ENCODE data around the gene RDH12.

The RDH12 gene

GRCh38 chr14:67738740-67739504 is 37.2 kb downstream of the RDH12 start:
- DNase-seq (ENCODE audit: low read depth), result peak; percentile 96
- H3K4me3 ChIP-seq (ENCODE audit: low read depth, low read length), result no peak overlapping the region

- H3K4me3 ChIP-seq (ENCODE audit: low read depth, low read length), result no peak overlapping the region
- no peak for DNase-seq (ENCODE audit: low read depth)
Observed at GRCh38 chr14:67744046-67744445, 42.4 kb downstream of the RDH12 start.

- no peak for DNase-seq (ENCODE audit: low read depth)
- no peak overlapping the region for H3K4me3 ChIP-seq (ENCODE audit: low read depth, low read length)
Observed at GRCh38 chr14:67746927-67747326, 45.2 kb downstream of the RDH12 start.

DNA sequence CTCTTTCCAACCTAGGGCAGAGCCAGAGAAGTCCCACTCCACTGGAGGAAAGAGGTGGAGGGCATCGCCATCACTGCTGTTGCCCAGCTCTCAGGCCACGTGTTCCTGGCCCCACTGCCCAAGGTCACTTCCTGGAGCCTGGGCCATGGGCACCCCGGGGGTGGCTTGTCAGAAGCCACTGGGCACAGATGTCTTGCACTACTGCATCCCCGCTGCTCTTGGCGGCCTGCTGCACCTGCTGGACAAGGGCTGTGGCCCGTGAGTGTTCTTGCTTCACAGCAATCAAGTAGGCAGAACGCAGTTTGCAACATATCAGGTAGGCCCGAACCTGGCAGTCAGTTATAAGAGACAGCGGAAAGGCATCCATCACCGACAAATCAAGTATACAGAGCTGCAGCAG is 46.6 kb downstream of the RDH12 start:
- no peak for DNase-seq (ENCODE audit: low read depth)
- no peak overlapping the region for H3K4me3 ChIP-seq (ENCODE audit: low read depth, low read length)

GRCh38 chr14:67749341-67750084 is 47.8 kb downstream of the RDH12 start:
- H3K4me3 ChIP-seq (ENCODE audit: low read depth, low read length), result no peak overlapping the region
- DNase-seq (ENCODE audit: low read depth), result no peak

- no peak overlapping the region for H3K4me3 ChIP-seq (ENCODE audit: low read depth, low read length)
- DNase-seq (ENCODE audit: low read depth), result no peak
Observed at GRCh38 chr14:67756496-67756895, 54.8 kb downstream of the RDH12 start.

- H3K4me3 ChIP-seq (ENCODE audit: low read depth, low read length), result no peak overlapping the region
- no peak for DNase-seq (ENCODE audit: low read depth)
Observed at GRCh38 chr14:67757175-67757574, 55.5 kb downstream of the RDH12 start.

- H3K4me3 ChIP-seq (ENCODE audit: low read depth, low read length), result no peak overlapping the region
- no peak for DNase-seq (ENCODE audit: low read depth)
Observed at GRCh38 chr14:67759916-67760315, 58.2 kb downstream of the RDH12 start.

GRCh38 chr14:67762051-67762450 is 60.4 kb downstream of the RDH12 start:
- DNase-seq (ENCODE audit: low read depth), result no peak
- H3K4me3 ChIP-seq (ENCODE audit: low read depth, low read length), result no peak overlapping the region

DNA sequence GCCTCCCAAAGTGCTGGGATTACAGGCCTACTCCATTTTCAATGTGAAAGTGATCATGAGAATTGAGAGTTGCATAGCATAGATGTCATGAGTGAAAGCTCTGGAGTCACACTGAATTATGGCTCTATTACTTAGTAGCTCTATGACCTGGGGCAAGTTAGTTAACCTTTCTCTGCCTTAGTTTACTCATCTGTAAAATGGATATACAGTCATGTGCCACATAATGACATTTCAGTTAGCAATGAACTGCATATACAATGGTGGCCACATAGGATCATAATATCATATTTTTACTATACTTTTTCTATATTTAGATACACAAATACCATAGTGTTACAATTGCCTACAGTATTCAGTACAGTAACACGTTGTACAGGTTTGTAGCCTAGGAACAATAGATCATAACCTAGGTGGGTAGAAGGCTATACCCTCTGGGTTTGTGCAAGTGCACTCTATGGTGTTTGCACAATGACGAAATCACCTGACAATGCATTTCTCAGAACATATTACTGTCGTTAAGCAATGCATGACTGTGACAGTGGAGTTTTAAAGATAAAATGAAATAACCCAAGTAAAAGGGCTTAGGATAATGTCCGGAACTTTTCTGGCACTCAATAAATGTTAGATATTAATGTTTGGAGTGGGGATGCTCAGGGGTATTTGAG is 61.6 kb downstream of the RDH12 start:
- H3K4me3 ChIP-seq (ENCODE audit: low read depth, low read length), result no peak overlapping the region
- no peak for DNase-seq (ENCODE audit: low read depth)

DNA sequence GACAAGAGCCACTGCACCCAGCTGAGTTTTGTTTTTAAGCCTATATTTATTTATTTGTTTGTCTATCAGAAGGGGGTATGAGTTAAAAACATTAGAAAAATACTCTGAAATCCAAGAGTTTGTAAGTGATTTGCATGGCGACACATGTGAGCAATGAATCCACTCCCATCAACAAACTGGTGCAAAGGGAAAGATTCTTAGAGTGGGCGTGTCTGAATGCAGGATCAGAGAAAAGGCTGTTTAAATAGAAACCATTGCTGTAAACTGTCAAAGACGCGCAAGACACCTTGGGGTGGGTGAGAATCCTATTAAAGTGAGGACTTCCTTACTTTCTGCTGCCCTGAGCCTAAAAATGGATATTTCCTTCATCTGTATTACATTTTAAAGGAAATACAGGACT is 62.8 kb downstream of the RDH12 start:
- no peak for DNase-seq (ENCODE audit: low read depth)
- no peak overlapping the region for H3K4me3 ChIP-seq (ENCODE audit: low read depth, low read length)

DNA sequence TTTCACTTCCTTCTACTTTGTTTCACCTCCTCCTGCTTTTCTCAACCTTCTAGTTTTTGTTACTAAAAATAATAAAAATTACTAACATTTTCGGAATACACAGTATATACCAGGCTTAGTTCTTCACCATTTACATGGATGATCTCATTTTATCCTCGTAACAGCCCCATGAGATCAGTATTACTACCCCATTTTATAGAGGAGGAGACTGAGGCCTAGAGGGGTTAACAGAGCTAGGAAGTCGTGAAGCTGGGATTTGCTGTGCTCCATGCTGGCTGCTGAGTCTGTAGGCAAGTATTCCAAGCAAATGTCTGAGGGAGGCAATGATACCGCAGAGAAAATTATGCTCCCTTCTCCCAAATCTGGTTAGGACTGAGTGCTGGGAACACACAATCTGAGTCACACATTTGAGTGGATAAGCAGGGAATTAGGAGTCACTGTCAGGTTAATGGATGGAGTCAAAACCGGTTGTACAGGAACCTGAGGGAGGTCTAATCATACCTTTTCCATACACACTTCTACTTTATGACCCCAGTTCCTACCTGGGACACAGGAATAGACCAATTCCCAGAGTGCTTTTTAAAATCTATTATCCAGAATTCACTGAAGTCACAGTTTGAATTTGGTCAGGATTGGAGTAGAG is 63.6 kb downstream of the RDH12 start:
- H3K4me3 ChIP-seq (ENCODE audit: low read depth, low read length), result no peak overlapping the region
- DNase-seq (ENCODE audit: low read depth), result no peak

- no peak for DNase-seq (ENCODE audit: low read depth)
- no peak overlapping the region for H3K4me3 ChIP-seq (ENCODE audit: low read depth, low read length)
Observed at GRCh38 chr14:67766035-67766680, 64.5 kb downstream of the RDH12 start.

DNA sequence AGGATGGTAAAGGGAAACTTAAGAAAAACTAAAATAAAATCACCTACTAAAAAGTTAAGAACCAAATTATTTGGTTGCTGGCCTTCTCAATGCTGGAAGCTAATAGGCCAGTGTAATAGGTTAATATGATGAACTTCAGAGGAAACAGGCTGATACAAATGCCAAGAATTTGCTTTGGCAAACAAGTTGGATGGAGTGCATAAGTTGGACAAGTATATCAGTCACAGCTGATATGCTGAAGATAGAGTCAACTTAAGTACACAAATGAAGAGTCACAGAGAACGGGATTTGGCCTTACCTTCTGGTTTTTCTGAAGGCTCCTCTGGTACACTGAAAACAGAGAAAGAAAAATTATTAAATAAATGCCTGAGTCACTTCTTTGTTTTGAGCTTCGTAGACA is 66.5 kb downstream of the RDH12 start:
- no peak for DNase-seq (ENCODE audit: low read depth)

GRCh38 chr14:67773844-67774377 is 72.2 kb downstream of the RDH12 start:
- H3K4me3 ChIP-seq (ENCODE audit: low read depth, low read length), result no peak overlapping the region
- DNase-seq (ENCODE audit: low read depth), result no peak

More for the DNA sequence above, 66.5 kb downstream of the RDH12 start:
- H3K4me3 ChIP-seq (ENCODE audit: low read depth, low read length), result no peak overlapping the region

- DNase-seq (ENCODE audit: low read depth), result no peak
- H3K4me3 ChIP-seq (ENCODE audit: low read depth, low read length), result no peak overlapping the region
Observed at GRCh38 chr14:67776653-67777322, 75.1 kb downstream of the RDH12 start.

DNA sequence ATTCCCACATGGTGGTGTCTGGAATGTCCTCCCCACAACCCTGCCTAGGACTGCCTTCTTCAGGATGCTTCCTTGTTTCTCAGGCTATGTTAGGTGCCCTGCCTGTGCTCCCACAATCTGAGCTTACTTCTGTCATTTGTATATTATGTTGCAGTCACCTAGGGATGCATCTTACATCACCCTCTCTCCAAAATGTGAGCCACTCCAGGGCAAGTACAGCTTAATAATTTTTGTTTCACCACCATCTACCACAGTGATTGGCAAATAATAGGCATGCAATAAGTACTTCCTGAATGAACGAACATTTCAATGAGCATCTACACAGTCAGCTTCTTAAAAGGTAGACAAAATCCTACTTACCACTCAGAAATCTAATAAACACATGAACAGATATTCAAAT is 77.1 kb downstream of the RDH12 start:
- DNase-seq (ENCODE audit: low read depth), result no peak
- H3K4me3 ChIP-seq (ENCODE audit: low read depth, low read length), result no peak overlapping the region

DNA sequence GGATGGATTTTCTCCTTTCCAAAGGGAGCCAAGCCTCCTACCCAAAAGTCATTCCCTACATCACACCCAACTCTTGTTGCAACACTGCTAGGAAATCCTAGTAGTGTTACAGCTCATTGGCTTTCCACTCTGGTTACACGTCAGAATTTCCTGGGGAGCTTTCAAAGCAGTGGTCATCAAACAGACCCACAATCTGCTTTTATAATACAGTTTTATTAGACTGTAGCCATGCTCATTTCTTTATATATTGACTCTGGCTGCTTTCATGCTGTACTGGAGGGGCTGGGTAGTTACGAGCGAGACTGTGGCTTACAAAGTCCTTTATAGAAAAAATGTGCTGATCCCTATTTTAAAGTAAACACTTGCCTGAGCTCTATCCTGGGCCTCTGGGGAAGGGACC is 80.4 kb downstream of the RDH12 start:
- no peak for DNase-seq (ENCODE audit: low read depth)
- H3K4me3 ChIP-seq (ENCODE audit: low read depth, low read length), result no peak overlapping the region
